OCI-LY7 (cell line): ENCODE measurements around the gene UGT1A9.

Experiments used
- EZH2phosphoT487 ChIP-seq: fragments of 200-600 bp; sonication (generic); IDR thresholded peaks from 2 replicates; pipeline ENCODE4 v1.6.1; 2018; ENCODE audit warnings: low read depth, borderline replicate concordance, mild to moderate bottlenecking, mixed run types, antibody characterized with exemption, low read length, moderate library complexity, mixed read lengths
- TF ChIP-seq, protein P1 (sequence below): fragments of 200-600 bp; sonication (generic); conservative IDR thresholded peaks from 2 replicates; pipeline ENCODE4 v1.5.1; 2014; ENCODE audit warnings: mild to moderate bottlenecking, antibody characterized with exemption, low read length, moderate library complexity, mixed read lengths

DNA sequence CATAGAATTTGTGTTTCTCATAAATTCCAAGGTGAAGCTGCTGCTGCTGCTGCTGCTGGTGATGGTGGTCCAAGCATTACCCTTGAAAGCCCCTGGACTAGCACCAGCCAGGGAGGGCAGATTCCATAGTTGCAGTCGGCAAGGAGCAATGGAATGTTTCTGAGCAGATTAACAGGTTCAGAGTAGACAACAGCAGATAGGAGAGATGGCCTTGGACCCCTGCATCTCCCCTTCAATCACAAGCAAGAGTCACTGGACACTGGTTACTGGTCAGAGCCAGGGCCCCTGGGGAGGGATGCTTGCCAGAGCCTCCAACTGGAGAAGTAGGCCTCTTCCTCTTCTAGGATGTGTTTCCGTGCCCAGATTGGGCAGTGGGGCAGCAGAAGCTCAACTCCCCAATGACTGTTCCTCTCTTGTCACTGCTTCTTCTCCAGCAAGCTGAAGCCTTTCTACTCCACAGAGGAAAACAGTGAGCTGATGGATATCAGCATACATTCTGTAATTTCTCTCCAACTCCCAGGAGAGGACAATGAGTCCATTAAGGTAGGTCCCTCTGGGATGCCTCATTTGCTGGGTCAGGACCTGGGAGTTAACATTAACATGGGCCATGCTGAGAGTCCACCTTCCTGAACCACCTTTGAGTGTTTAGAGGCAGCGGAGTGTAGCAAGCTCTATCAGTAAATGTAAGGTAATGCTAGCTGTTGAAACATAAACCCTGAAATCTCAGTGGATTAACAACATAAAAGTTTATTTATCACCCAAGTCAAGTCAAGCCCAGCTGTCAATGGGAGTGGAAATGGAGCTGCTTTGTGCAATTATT is 141.7 kb downstream of the UGT1A9 start:
- TF ChIP-seq, protein P1, sequence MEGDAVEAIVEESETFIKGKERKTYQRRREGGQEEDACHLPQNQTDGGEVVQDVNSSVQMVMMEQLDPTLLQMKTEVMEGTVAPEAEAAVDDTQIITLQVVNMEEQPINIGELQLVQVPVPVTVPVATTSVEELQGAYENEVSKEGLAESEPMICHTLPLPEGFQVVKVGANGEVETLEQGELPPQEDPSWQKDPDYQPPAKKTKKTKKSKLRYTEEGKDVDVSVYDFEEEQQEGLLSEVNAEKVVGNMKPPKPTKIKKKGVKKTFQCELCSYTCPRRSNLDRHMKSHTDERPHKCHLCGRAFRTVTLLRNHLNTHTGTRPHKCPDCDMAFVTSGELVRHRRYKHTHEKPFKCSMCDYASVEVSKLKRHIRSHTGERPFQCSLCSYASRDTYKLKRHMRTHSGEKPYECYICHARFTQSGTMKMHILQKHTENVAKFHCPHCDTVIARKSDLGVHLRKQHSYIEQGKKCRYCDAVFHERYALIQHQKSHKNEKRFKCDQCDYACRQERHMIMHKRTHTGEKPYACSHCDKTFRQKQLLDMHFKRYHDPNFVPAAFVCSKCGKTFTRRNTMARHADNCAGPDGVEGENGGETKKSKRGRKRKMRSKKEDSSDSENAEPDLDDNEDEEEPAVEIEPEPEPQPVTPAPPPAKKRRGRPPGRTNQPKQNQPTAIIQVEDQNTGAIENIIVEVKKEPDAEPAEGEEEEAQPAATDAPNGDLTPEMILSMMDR = no peak
- no peak for TF ChIP-seq EZH2phosphoT487
